AG04449 (cell line): ENCODE results near the gene LRRC18.

ENCODE experiments used
- CTCF ChIA-PET: fragments of 350-600 bp; formaldehyde crosslinking; extraction: SDS; loops from one replicate; lab custom pipeline; 2021; ENCODE audit warnings: antibody characterized with exemption; lab: Yijun Ruan, JAX
- POLR2A ChIA-PET: fragments of 400-600, 350-600 bp; formaldehyde crosslinking; extraction: SDS; loops from one replicate; lab custom pipeline; 2020; ENCODE audit warnings: antibody characterized with exemption, inconsistent platforms; lab: Yijun Ruan, JAX
- DNase-seq: peaks from one replicate; pipeline ENCODE4 v3.0.0-alpha.2; 2010; ENCODE audit warnings: low read depth, low spot score
- H3K4me3 ChIP-seq: 2 replicates; pipeline ENCODE4 v1.5.1; 2011; ENCODE audit warnings: low read depth, mild to moderate bottlenecking, control low read depth, low read length
- CTCF ChIP-seq: IDR thresholded peaks from one replicate; pipeline ENCODE4 v1.5.1; 2011; ENCODE audit warnings: mild to moderate bottlenecking, moderate library complexity, low read length, control low read depth, inconsistent platforms; ENCODE audit not compliant: insufficient read depth; ENCODE audit errors: missing control alignments

Gene LRRC18

GRCh38 chr10:48897441-48897790 lies 42.2 kb downstream of the LRRC18 start:
- DNase-seq, result no peak
- ChIA-PET POLR2A (no interaction called here), CTCF (interaction anchor here (0.6 kb wide), 1 partner anchor 54 kb away, joined by 3 read pairs; no protein-coding TSS in a partner anchor)
- TF ChIP-seq CTCF, result no peak
- no peak overlapping the region for H3K4me3 ChIP-seq

GRCh38 chr10:48896756-48897440 lies 42.7 kb downstream of the LRRC18 start:
- ChIA-PET CTCF (interaction anchor here (0.6 kb wide), 1 partner anchor 55 kb away, joined by 3 read pairs; no protein-coding TSS in a partner anchor), POLR2A (no interaction called here)
- no peak for DNase-seq
- no peak overlapping the region for H3K4me3 ChIP-seq
- TF ChIP-seq CTCF, result no peak

GRCh38 chr10:48895803-48896195 lies 43.8 kb downstream of the LRRC18 start:
- TF ChIP-seq CTCF, result no peak
- DNase-seq, result no peak
- POLR2A ChIA-PET, result no interaction called here
- no peak overlapping the region for H3K4me3 ChIP-seq
- CTCF ChIA-PET, result interaction anchor here (1.0 kb wide), 1 partner anchor 9 kb away, joined by 3 read pairs; no protein-coding TSS in a partner anchor

GRCh38 chr10:48894911-48895802 lies 44.5 kb downstream of the LRRC18 start:
- DNase-seq, result no peak
- no peak overlapping the region for H3K4me3 ChIP-seq
- no peak for TF ChIP-seq CTCF
- CTCF ChIA-PET, result interaction anchor here (1.0 kb wide), 1 partner anchor 10 kb away, joined by 3 read pairs; no protein-coding TSS in a partner anchor
- POLR2A ChIA-PET, result no interaction called here

GRCh38 chr10:48890888-48891850 lies 48.5 kb downstream of the LRRC18 start:
- no peak for DNase-seq
- ChIA-PET POLR2A (no interaction called here), CTCF (interaction anchor here (0.8 kb wide), 1 partner anchor 516 kb away, joined by 3 read pairs; no protein-coding TSS in a partner anchor)
- no peak overlapping the region for H3K4me3 ChIP-seq
- TF ChIP-seq CTCF, result no peak
